Tibial artery (tissue), 4 donors: ENCODE data around the gene NEIL1.

Source experiments
- DNase-seq, 2 donors: peaks; one replicate each; pipeline ENCODE4 v3.0.0-alpha.2; 2019
- H3K27ac ChIP-seq, 2 donors: fragments of 200-600 bp; sonication (generic) in 1 of 2; 1 replicate in 1 of 2; 2 replicates in 1 of 2; pipeline ENCODE4 v1.5.1; 2018 to 2019; ENCODE audit warnings: mild to moderate bottlenecking in 1 of 2
- H3K27me3 ChIP-seq, 2 donors: fragments of 200-600 bp; sonication (generic) in 1 of 2; one replicate each; pipeline versions ENCODE4 v1.5.1 to v1.6.0; 2016 to 2019
- H3K36me3 ChIP-seq, 3 donors: fragments of 200-600 bp; sonication (generic) in 2 of 3; one replicate each; pipeline ENCODE4 v1.5.1; 2016 to 2019; ENCODE audit warnings: mild to moderate bottlenecking in 2 of 3
- H3K4me1 ChIP-seq, 4 donors: fragments of 200-600 bp; sonication (generic) in 2 of 4; 1 replicate in 3 of 4; 2 replicates in 1 of 4; pipeline ENCODE4 v1.5.1; 2016 to 2019
- H3K4me3 ChIP-seq, 2 donors: fragments of 200-600 bp; sonication (generic) in 1 of 2; 1 replicate in 1 of 2; 2 replicates in 1 of 2; pipeline ENCODE4 v1.5.1; 2018 to 2019; ENCODE audit warnings: mild to moderate bottlenecking in 2 of 2
- H3K9me3 ChIP-seq, 3 donors: fragments of 200-600 bp; sonication (generic) in 1 of 3; one replicate each; pipeline ENCODE4 v1.5.1; 2016 to 2019
- CTCF ChIP-seq, 2 experiments: fragments of 200-600 bp in 1 of 2; fragments of 450-650 bp in 1 of 2; IDR thresholded peaks; one replicate each; pipeline ENCODE4 v1.5.1; 2017 to 2019; ENCODE audit warnings: antibody characterized with exemption in 2 of 2, mild to moderate bottlenecking in 1 of 2, moderate library complexity in 1 of 2
- intact Hi-C: fragments of 100-400 bp; cut with DNase I; formaldehyde crosslinking; loops from one replicate; pipeline ENCODE4 v1.15.0; 2023; ENCODE audit warnings: low total_unique reads

The NEIL1 gene

GRCh38 chr15:75366163-75366562 lies 19.3 kb downstream of the NEIL1 start:
- intact Hi-C loops: loop anchor here (5.0 to 10.0 kb wide), 2 partner anchors 91 to 399 kb away; no protein-coding TSS in a partner anchor
- H3K9me3 ChIP-seq: no peaks in the 10 kb centered on the region
- peaks cover 0 to 19% (median 12%) of the 10 kb centered on the region in 4 donors for H3K4me1 ChIP-seq
- H3K27ac ChIP-seq: no peak overlapping the region
- H3K27me3 ChIP-seq: no peaks in the 10 kb centered on the region
- H3K36me3 ChIP-seq: peaks cover 27 to 73% (median 62%) of the 10 kb centered on the region in 3 donors
- no peak for TF ChIP-seq CTCF (IDR thresholded peaks at IDR 0.05)
- H3K4me3 ChIP-seq: no peak overlapping the region
- DNase-seq: no peak

GRCh38 chr15:75367006-75367405 lies 20.2 kb downstream of the NEIL1 start:
- H3K27ac ChIP-seq: peak overlapping the region; percentile 97 to 98
- no peaks in the 10 kb centered on the region for H3K27me3 ChIP-seq
- peaks cover 34 to 73% (median 62%) of the 10 kb centered on the region in 3 donors for H3K36me3 ChIP-seq
- TF ChIP-seq CTCF (IDR thresholded peaks at IDR 0.05): no peak
- DNase-seq: no peak
- H3K4me1 ChIP-seq: peaks cover 0 to 19% (median 12%) of the 10 kb centered on the region in 4 donors
- intact Hi-C loops: loop anchor here (5.0 to 10.0 kb wide), 2 partner anchors 90 to 398 kb away; no protein-coding TSS in a partner anchor
- no peak overlapping the region for H3K4me3 ChIP-seq
- no peaks in the 10 kb centered on the region for H3K9me3 ChIP-seq

GRCh38 chr15:75367406-75367912 lies 20.6 kb downstream of the NEIL1 start:
- DNase-seq: no peak
- H3K27ac ChIP-seq: peak overlapping the region; percentile 97 to 98
- H3K4me1 ChIP-seq: peaks cover 0 to 19% (median 12%) of the 10 kb centered on the region in 4 donors
- intact Hi-C loops: loop anchor here (5.0 to 10.0 kb wide), 2 partner anchors 90 to 397 kb away; no protein-coding TSS in a partner anchor
- no peaks in the 10 kb centered on the region for H3K27me3 ChIP-seq
- H3K36me3 ChIP-seq: peaks cover 29 to 73% (median 58%) of the 10 kb centered on the region in 3 donors
- H3K9me3 ChIP-seq: no peaks in the 10 kb centered on the region
- peak overlapping the region; percentile 85 to 92 for H3K4me3 ChIP-seq
- TF ChIP-seq CTCF (IDR thresholded peaks at IDR 0.05): no peak

GRCh38 chr15:75367913-75368688 lies 21.3 kb downstream of the NEIL1 start, which contains the start of gene MAN2C1:
Gene MAN2C1, minus strand, starts transcription at chr15:75368607. Its CDS starts 24 bp downstream, at chr15:75368583.
- TF ChIP-seq CTCF (IDR thresholded peaks at IDR 0.05): peak; percentile 62 to 64
- H3K4me1 ChIP-seq: peaks cover 0 to 19% (median 12%) of the 10 kb centered on the region in 4 donors
- intact Hi-C loops: loop anchor here (5.0 to 10.0 kb wide), 2 partner anchors 89 to 397 kb away; no protein-coding TSS in a partner anchor
- peak within 1 kb of the TSS; percentile 85 to 92 for H3K4me3 ChIP-seq
- peak; percentile 94 to 97 for DNase-seq
- H3K27ac ChIP-seq: peak within 1 kb of the TSS; percentile 97 to 98
- no peaks in the 10 kb centered on the region for H3K27me3 ChIP-seq
- peaks cover 27 to 73% (median 51%) of the 10 kb centered on the region in 3 donors for H3K36me3 ChIP-seq
- no peaks in the 10 kb centered on the region for H3K9me3 ChIP-seq

GRCh38 chr15:75368689-75369239 lies 21.9 kb downstream of the NEIL1 start:
- intact Hi-C loops: loop anchor here (5.0 to 10.0 kb wide), 2 partner anchors 89 to 396 kb away; no protein-coding TSS in a partner anchor
- DNase-seq: no peak
- Histone ChIP-seq H3K4me3 (peak overlapping the region; percentile 85 to 92), H3K36me3 (peaks cover 27 to 72% (median 46%) of the 10 kb centered on the region in 3 donors), H3K27me3 (no peaks in the 10 kb centered on the region), H3K9me3 (no peaks in the 10 kb centered on the region), H3K4me1 (peaks cover 0 to 19% (median 12%) of the 10 kb centered on the region in 4 donors), H3K27ac (peak overlapping the region; percentile 97 to 98)
- no peak for TF ChIP-seq CTCF (IDR thresholded peaks at IDR 0.05)
